ENCODE results near the gene HEATR3.
"Not testable (repeated sequence)": the region's sequence is repeated elsewhere in the genome, so short reads cannot be mapped to it uniquely, and the experiment has no call there.

HEATR3 gene

DNA sequence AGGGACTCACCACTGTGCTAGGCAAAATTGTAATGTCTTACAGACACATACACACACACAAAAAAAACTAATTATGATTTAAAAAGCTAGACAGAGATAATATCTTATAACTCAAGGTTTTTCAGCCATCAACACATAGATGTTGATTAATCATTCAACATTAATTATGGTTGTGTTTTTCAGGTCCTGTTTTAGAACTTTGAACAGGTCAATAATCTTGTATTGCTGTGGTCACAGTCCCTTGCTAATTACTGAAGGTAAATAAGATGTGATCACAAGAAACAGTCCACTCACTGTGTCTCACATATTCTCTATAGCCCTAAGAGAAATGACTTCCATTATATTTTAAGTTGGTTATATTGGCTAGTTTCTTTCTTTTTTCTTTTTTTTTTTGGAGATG lies 54.9 kb downstream of the HEATR3 start:
- no peak for DNase-seq (ENCODE audit: low read depth in 2 of 2)
- no peak overlapping the region for H3K4me3 ChIP-seq (replicated peaks in 1 of 2; ENCODE audit: low read depth in 2 of 2, low read length in 2 of 2)
- TF ChIP-seq CTCF (IDR thresholded peaks at IDR 0.05; ENCODE audit: low read depth, low read length): no peak

DNA sequence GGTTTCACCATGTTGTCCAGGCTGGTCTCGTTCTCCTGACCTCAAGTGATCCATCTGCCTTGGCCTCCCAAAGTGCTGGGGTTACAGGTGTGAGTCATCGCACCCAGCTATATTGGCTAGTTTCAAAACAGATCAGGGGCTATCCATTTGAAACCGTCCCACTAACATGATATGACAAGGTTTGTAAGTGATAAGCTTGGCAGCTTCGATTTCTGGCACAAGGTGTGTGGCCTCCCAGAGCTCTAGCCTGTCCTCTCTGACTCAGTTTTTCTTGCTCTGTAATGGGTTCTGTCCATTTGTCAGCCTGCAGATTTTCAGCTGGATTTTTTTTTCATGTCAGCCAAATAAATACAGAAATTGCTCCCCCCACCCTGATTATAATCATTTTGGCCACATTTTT lies 55.5 kb downstream of the HEATR3 start:
- TF ChIP-seq CTCF (IDR thresholded peaks at IDR 0.05; ENCODE audit: low read depth, low read length): no peak
- H3K4me3 ChIP-seq (replicated peaks in 1 of 2; ENCODE audit: low read depth in 2 of 2, low read length in 2 of 2): no peak overlapping the region
- no peak for DNase-seq (ENCODE audit: low read depth in 2 of 2)

- DNase-seq (ENCODE audit: low read depth in 2 of 2): no peak
- no peak overlapping the region for H3K4me3 ChIP-seq (replicated peaks in 1 of 2; ENCODE audit: low read depth in 2 of 2, low read length in 2 of 2)
- TF ChIP-seq CTCF (IDR thresholded peaks at IDR 0.05; ENCODE audit: low read depth, low read length): no peak
These were observed 56.1 kb downstream of the HEATR3 start for GRCh38 chr16:50121721-50122445.

DNA sequence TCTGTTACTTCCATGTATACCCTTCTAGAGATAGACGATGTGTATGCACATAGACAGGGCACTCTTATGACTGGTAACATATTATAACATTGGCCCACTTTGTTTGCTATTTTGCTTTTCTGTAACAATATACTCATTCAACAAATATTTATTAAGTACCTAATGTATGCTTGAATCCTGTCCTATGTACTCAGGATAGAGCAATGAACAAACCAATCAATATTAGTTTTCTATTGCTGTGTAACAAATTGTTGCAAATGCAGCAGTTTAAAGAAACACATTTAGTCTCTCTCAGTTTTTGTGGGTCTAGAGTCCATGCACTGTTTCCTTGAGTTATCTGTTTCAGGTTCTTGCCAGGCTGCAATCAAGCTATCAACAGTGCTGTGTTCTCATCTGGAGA lies 57.6 kb downstream of the HEATR3 start:
- no peak for TF ChIP-seq CTCF (IDR thresholded peaks at IDR 0.05; ENCODE audit: low read depth, low read length)

DNA sequence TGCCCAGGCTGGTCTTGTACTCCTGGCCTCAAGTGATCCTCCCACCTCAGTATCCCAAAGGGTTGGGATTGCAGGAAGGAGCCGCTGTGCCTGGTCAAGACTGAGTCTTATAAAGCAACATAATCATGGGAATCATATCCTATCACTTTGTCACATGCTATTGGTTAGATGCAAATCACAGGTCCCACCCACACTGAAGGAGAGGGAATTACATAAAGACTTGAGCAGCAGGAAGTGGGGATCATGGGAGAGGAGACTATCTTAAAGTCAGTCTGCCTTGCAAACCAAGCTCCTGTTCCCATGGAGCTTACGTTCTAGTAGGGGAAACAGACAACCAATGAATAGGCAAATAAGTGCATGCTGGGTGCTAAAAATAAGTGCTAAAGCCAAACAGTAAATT lies 59.0 kb downstream of the HEATR3 start:
- DNase-seq (ENCODE audit: low read depth in 2 of 2): no peak
- no peak for TF ChIP-seq CTCF (IDR thresholded peaks at IDR 0.05; ENCODE audit: low read depth, low read length)
- no peak overlapping the region for H3K4me3 ChIP-seq (replicated peaks in 1 of 2; ENCODE audit: low read depth in 2 of 2, low read length in 2 of 2)

More for the DNA sequence above, 57.6 kb downstream of the HEATR3 start:
- no peak for DNase-seq (ENCODE audit: low read depth in 2 of 2)
- no peak overlapping the region for H3K4me3 ChIP-seq (replicated peaks in 1 of 2; ENCODE audit: low read depth in 2 of 2, low read length in 2 of 2)

- no peak for TF ChIP-seq CTCF (IDR thresholded peaks at IDR 0.05; ENCODE audit: low read depth, low read length)
- no peak overlapping the region for H3K4me3 ChIP-seq (replicated peaks in 1 of 2; ENCODE audit: low read depth in 2 of 2, low read length in 2 of 2)
- DNase-seq (ENCODE audit: low read depth in 2 of 2): no peak
These were observed 60.4 kb downstream of the HEATR3 start for GRCh38 chr16:50126183-50126582.

- DNase-seq (ENCODE audit: low read depth in 2 of 2); H3K4me3 ChIP-seq (replicated peaks in 1 of 2; ENCODE audit: low read depth in 2 of 2, low read length in 2 of 2): not testable (repeated sequence)
These were observed 66.8 kb downstream of the HEATR3 start for GRCh38 chr16:50132571-50132970.

Data from cardiac fibroblast (primary cell).